H1 (cell line): Measurements from ENCODE around the gene NCKIPSD. TPM values are rescaled to one million over a fixed set of nuclear protein-coding genes. Genes with fewer than 3 reads are reported as not detected.

Source experiments
- CHD1 ChIP-seq: IDR thresholded peaks from 2 replicates; pipeline ENCODE4 v1.6.1; 2012; ENCODE audit warnings: low read depth, low read length, improper control_type of control experiment
- CHD2 ChIP-seq: IDR thresholded peaks from 2 replicates; pipeline ENCODE4 v1.6.1; 2012; ENCODE audit warnings: low read length, improper control_type of control experiment
- EZH2 ChIP-seq: fragments of 200-600 bp; sonication (generic); IDR thresholded peaks from 2 replicates; pipeline ENCODE4 v1.7.1; 2012; ENCODE audit warnings: low read depth, mild to moderate bottlenecking, moderate library complexity, low read length, inconsistent platforms; ENCODE audit not compliant: severe bottlenecking
- SIRT6 ChIP-seq: IDR thresholded peaks from one replicate; pipeline ENCODE4 v1.7.1; 2012; ENCODE audit warnings: low read length, inconsistent platforms
- polyA plus RNA-seq, 7 experiments: library from polyadenylated mRNA; depleted of rRNA in 3 of 7; stranded (reverse) in 5 of 7; unstranded in 2 of 7; fragments of >200 nt in 5 of 7; fragments of 200-250 nt in 2 of 7; gene quantifications; 1 replicate in 5 of 7; 2 replicates in 1 of 7; 4 replicates in 1 of 7; pipeline versions ENCODE4 v1.2.1 to v1.2.3, GENCODE V29; 2011 to 2013; ENCODE audit warnings: missing spikeins in 2 of 7, mixed read lengths in 2 of 7
- total RNA-seq: library from RNA; stranded (reverse); fragmentation: NEBNext Ultra II Directional; extraction: Animal tissue kit (Norgen Biotek cat#: 25700); gene quantifications from 2 replicates; pipeline ENCODE4 v1.2.1, GENCODE V29; 2021
- TF ChIP-seq, protein P1 (sequence below): IDR thresholded peaks from 2 replicates; pipeline ENCODE4 v1.6.1; 2011; ENCODE audit warnings: low read length, improper control_type of control experiment

NCKIPSD gene
- total and polyA plus RNA-seq, 2 of the 8 experiments (the other 6 are each of a cell fraction or from before 2014, with no cell fraction given) = 34.7 to 91.8 TPM

DNA sequence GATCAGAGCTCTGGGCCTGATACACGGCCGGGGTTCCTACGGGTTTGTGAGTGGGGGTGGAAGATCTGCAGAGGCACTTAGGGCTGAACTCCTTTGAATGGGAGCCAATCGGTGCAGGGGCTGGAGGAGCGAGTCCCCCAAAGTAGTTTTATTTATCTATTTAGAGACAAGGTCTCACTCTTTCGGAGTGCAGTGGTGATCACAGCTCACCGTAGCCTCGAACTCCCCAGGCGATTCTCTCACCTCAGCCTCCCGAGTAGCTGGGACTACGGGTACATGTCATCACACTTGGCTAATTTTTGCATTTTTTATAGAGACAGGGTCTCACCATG, 21.4 kb downstream of the NCKIPSD start (continued):
- no peak for TF ChIP-seq CHD2
- no peak for TF ChIP-seq SIRT6
- TF ChIP-seq, protein P1, sequence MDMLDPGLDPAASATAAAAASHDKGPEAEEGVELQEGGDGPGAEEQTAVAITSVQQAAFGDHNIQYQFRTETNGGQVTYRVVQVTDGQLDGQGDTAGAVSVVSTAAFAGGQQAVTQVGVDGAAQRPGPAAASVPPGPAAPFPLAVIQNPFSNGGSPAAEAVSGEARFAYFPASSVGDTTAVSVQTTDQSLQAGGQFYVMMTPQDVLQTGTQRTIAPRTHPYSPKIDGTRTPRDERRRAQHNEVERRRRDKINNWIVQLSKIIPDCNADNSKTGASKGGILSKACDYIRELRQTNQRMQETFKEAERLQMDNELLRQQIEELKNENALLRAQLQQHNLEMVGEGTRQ = no peak
- no peak for TF ChIP-seq EZH2
- TF ChIP-seq CHD1 = no peak
